H1 (cell line): ENCODE data around the gene AHDC1. TPM values are rescaled to one million over a fixed set of nuclear protein-coding genes. Genes with fewer than 3 reads are reported as not detected.

Experiments used
- ASH2L ChIP-seq: fragments of 200-600, 300-600 bp; sonication (generic); IDR thresholded peaks from one replicate; pipeline ENCODE4 v1.7.1; 2017; ENCODE audit warnings: low read length
- CBX8 ChIP-seq: fragments of 300-800, 300-1000 bp; sonication (generic); IDR thresholded peaks from 2 replicates; pipeline ENCODE4 v1.7.1; 2016; ENCODE audit warnings: low read depth, low read length, borderline replicate concordance
- CREB1 ChIP-seq: IDR thresholded peaks from 2 replicates; pipeline ENCODE4 v1.6.1; 2012; ENCODE audit warnings: inconsistent platforms
- CTBP2 ChIP-seq: IDR thresholded peaks from 2 replicates; pipeline ENCODE4 v1.7.0; 2011; ENCODE audit warnings: borderline replicate concordance, mild to moderate bottlenecking, moderate library complexity, mixed read lengths, low read length; ENCODE audit not compliant: insufficient read depth, insufficient read length
- EP300 ChIP-seq, 2 experiments: IDR thresholded peaks; 1 replicate in 1 of 2; 2 replicates in 1 of 2; pipeline ENCODE4 v1.6.1; 2011 to 2012; ENCODE audit warnings: low read depth in 2 of 2, low read length in 2 of 2, mild to moderate bottlenecking in 2 of 2, borderline replicate concordance in 1 of 2, inconsistent platforms in 1 of 2, moderate library complexity in 1 of 2
- NANOG ChIP-seq: IDR thresholded peaks from 2 replicates; pipeline ENCODE4 v1.6.1; 2011; ENCODE audit warnings: low read length, low read depth, mild to moderate bottlenecking, inconsistent platforms; ENCODE audit not compliant: insufficient read depth, poor library complexity, severe bottlenecking
- RBBP5 ChIP-seq: IDR thresholded peaks from 2 replicates; pipeline ENCODE4 v1.7.1; 2012; ENCODE audit warnings: low read depth, mild to moderate bottlenecking, inconsistent platforms, low read length, moderate library complexity, borderline replicate concordance
- RFX5 ChIP-seq: IDR thresholded peaks from 2 replicates; pipeline ENCODE4 v1.6.1; 2011; ENCODE audit warnings: low read depth, low read length, improper control_type of control experiment, borderline replicate concordance
- RXRA ChIP-seq: IDR thresholded peaks from 2 replicates; pipeline ENCODE4 v1.6.1; 2011; ENCODE audit warnings: low read depth, mild to moderate bottlenecking, low read length, moderate library complexity; ENCODE audit not compliant: insufficient read depth
- SIN3A ChIP-seq, 2 experiments: IDR thresholded peaks in 1 of 2; conservative IDR thresholded peaks in 1 of 2; 2 replicates each; pipeline ENCODE4 v1.6.1; 2011 to 2012; ENCODE audit warnings: low read length in 2 of 2, improper control_type of control experiment in 1 of 2, low read depth in 1 of 2, mild to moderate bottlenecking in 1 of 2
- SP1 ChIP-seq: IDR thresholded peaks from 2 replicates; pipeline ENCODE4 v1.6.1; 2011; ENCODE audit warnings: low read depth, low read length
- SP4 ChIP-seq: IDR thresholded peaks from 2 replicates; pipeline ENCODE4 v1.6.1; 2012; ENCODE audit warnings: low read length, inconsistent platforms
- TBP ChIP-seq: IDR thresholded peaks from 2 replicates; pipeline ENCODE4 v1.6.1; 2011; ENCODE audit warnings: low read depth, low read length, improper control_type of control experiment
- TCF12 ChIP-seq: IDR thresholded peaks from 2 replicates; pipeline ENCODE4 v1.6.1; 2011; ENCODE audit warnings: low read depth, mild to moderate bottlenecking, low read length
- YY1 ChIP-seq: IDR thresholded peaks from 2 replicates; pipeline ENCODE4 v1.6.1; 2011; ENCODE audit warnings: low read depth, mild to moderate bottlenecking, low read length
- polyA plus RNA-seq, 7 experiments: library from polyadenylated mRNA; depleted of rRNA in 3 of 7; stranded (reverse) in 5 of 7; unstranded in 2 of 7; fragments of >200 nt in 5 of 7; fragments of 200-250 nt in 2 of 7; gene quantifications; 1 replicate in 5 of 7; 2 replicates in 1 of 7; 4 replicates in 1 of 7; pipeline versions ENCODE4 v1.2.1 to v1.2.3, GENCODE V29; 2011 to 2013; ENCODE audit warnings: missing spikeins in 2 of 7, mixed read lengths in 2 of 7
- total RNA-seq: library from RNA; stranded (reverse); fragmentation: NEBNext Ultra II Directional; extraction: Animal tissue kit (Norgen Biotek cat#: 25700); gene quantifications from 2 replicates; pipeline ENCODE4 v1.2.1, GENCODE V29; 2021
- TF ChIP-seq, protein P1 (sequence below), 3 experiments: IDR thresholded peaks; 1 replicate in 2 of 3; 2 replicates in 1 of 3; pipeline versions ENCODE4 v1.5.1 to v1.6.1; 2011; ENCODE audit warnings: low read length in 3 of 3, mild to moderate bottlenecking in 3 of 3, inconsistent platforms in 2 of 3, low read depth in 1 of 3, moderate library complexity in 1 of 3; ENCODE audit not compliant: insufficient read depth in 1 of 3; ENCODE audit errors: control extremely low read depth in 1 of 3
- TF ChIP-seq, protein P2 (sequence below): IDR thresholded peaks from 2 replicates; pipeline ENCODE4 v1.6.1; 2012; ENCODE audit warnings: inconsistent platforms

AHDC1 gene
- total and polyA plus RNA-seq, 2 of the 8 experiments (the other 6 are each of a cell fraction or from before 2014, with no cell fraction given) = 4.4 to 35.1 TPM

DNA sequence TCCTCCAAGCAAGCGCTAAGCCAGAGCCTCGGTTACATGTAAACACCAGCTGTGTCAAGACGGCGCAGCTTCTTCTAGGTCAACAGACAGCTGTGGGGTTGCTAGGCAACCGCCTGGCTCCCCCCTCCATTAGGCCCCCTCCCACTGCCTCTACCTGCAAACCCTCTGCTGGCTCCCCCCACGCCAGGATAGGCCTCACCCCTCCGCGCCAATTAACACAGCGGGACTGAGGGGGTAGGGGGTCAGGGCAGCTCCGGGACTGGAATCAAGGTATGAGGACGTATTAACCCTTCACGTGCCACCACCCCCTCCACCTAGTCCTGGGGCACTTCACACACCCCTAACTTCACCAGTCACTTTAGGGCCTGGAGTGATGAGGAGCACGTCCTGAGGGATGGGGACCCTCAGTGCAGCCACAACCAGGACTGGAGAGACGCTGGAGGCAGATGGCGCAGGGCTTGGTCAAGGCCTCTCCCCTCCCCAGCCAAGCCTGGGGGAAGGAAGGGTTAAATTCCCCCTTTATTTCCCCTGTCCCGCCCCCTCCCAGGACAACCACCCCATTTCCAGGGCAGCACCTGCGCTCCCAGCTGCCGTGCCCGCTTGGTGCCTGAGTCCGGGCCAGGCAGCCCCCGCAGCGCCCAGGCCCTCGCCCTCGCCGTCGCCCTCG, 76.6 kb downstream of the AHDC1 start (continued):
- TF ChIP-seq SP4 (peak; percentile 28; the same call in 1 of the 2 replicates), CTBP2 (peak; percentile 83), TCF12 (peak; percentile 86; the same call in 1 of the 2 replicates), CBX8 (no peak), RBBP5 (0 out of 2 replicates have a peak, but pooled peaks have one; percentile 71), RFX5 (no peak), YY1 (peak; percentile 42; the same call in 1 of the 2 replicates), SP1 (no peak), EP300 (IDR thresholded peaks at IDR 0.05; ENCODE audit: borderline replicate concordance in 1 of 2, low read depth in 2 of 2, low read length in 2 of 2) (peak in 1 of 2 experiments; percentile 87; a peak in 2 of 3 replicates), CREB1 (peak; percentile 61), ASH2L (peak; percentile 51), SIN3A (conservative IDR thresholded peaks at IDR 0.05 in 1 of 2, IDR thresholded peaks at IDR 0.05 in 1 of 2; ENCODE audit: low read depth in 1 of 2, low read length in 2 of 2) (peak; percentile 89 to 98; a peak in 3 of 4 replicates), TBP (peak; percentile 25; the same call in 1 of the 2 replicates), RXRA (peak; percentile 79; the same call in 1 of the 2 replicates), NANOG (peak; percentile 78)
- TF ChIP-seq, protein P1, sequence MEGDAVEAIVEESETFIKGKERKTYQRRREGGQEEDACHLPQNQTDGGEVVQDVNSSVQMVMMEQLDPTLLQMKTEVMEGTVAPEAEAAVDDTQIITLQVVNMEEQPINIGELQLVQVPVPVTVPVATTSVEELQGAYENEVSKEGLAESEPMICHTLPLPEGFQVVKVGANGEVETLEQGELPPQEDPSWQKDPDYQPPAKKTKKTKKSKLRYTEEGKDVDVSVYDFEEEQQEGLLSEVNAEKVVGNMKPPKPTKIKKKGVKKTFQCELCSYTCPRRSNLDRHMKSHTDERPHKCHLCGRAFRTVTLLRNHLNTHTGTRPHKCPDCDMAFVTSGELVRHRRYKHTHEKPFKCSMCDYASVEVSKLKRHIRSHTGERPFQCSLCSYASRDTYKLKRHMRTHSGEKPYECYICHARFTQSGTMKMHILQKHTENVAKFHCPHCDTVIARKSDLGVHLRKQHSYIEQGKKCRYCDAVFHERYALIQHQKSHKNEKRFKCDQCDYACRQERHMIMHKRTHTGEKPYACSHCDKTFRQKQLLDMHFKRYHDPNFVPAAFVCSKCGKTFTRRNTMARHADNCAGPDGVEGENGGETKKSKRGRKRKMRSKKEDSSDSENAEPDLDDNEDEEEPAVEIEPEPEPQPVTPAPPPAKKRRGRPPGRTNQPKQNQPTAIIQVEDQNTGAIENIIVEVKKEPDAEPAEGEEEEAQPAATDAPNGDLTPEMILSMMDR (IDR thresholded peaks at IDR 0.05; ENCODE audit: control extremely low read depth in 1 of 3, insufficient read depth in 1 of 3, low read depth in 1 of 3, low read length in 3 of 3) = no peak
- TF ChIP-seq, protein P2, sequence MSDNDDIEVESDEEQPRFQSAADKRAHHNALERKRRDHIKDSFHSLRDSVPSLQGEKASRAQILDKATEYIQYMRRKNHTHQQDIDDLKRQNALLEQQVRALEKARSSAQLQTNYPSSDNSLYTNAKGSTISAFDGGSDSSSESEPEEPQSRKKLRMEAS = peak; percentile 68
- TF ChIP-seq, all 59 proteins: peak for 18
